PC-3 (cell line): ENCODE measurements around the gene H6PD.

ENCODE experiments used
- EZH2 ChIP-seq: fragments of 300-600 bp; sonication (generic); IDR thresholded peaks from one replicate; pipeline ENCODE4 v1.6.1; 2017; ENCODE audit warnings: antibody characterized with exemption, mild to moderate bottlenecking, low read length; ENCODE audit not compliant: unreplicated experiment
- EZH2phosphoT487 ChIP-seq: fragments of 300-600 bp; sonication (generic); IDR thresholded peaks from 2 replicates; pipeline ENCODE4 v1.6.1; 2018; ENCODE audit warnings: mild to moderate bottlenecking, antibody characterized with exemption, low read length, borderline replicate concordance
- TF ChIP-seq, protein P1 (sequence below): fragments of 300-600 bp; sonication (generic); conservative IDR thresholded peaks from 2 replicates; pipeline ENCODE4 v1.5.1; 2017; ENCODE audit warnings: antibody characterized with exemption, low read depth, mild to moderate bottlenecking, low read length

DNA sequence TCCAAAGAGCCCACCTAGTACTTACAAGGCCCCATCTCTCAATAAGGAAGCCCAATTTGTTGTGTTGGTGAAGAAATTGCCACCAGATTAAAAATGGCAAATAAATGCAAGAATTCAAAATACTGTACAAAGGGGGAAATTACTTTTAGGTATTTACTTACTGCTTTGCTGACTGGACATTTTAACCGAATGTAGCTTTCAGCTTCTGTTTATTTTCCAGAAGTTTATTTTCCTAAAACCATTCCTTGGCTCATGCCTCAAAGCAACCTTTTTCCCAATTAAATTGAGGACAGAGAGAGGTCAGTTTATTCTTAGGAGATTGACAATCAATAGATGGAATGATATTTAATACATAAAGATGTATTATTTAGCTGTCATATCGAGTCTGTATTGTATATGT is 47.6 kb upstream of the H6PD start:
- TF ChIP-seq, protein P1, sequence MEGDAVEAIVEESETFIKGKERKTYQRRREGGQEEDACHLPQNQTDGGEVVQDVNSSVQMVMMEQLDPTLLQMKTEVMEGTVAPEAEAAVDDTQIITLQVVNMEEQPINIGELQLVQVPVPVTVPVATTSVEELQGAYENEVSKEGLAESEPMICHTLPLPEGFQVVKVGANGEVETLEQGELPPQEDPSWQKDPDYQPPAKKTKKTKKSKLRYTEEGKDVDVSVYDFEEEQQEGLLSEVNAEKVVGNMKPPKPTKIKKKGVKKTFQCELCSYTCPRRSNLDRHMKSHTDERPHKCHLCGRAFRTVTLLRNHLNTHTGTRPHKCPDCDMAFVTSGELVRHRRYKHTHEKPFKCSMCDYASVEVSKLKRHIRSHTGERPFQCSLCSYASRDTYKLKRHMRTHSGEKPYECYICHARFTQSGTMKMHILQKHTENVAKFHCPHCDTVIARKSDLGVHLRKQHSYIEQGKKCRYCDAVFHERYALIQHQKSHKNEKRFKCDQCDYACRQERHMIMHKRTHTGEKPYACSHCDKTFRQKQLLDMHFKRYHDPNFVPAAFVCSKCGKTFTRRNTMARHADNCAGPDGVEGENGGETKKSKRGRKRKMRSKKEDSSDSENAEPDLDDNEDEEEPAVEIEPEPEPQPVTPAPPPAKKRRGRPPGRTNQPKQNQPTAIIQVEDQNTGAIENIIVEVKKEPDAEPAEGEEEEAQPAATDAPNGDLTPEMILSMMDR: no peak
- no peak for TF ChIP-seq EZH2phosphoT487
- TF ChIP-seq EZH2: no peak
